AG04449 (cell line): ENCODE data around the gene CD38.

Experiments used
- CTCF ChIA-PET: fragments of 350-600 bp; formaldehyde crosslinking; extraction: SDS; loops from one replicate; lab custom pipeline; 2021; ENCODE audit warnings: antibody characterized with exemption; lab: Yijun Ruan, JAX
- POLR2A ChIA-PET: fragments of 400-600, 350-600 bp; formaldehyde crosslinking; extraction: SDS; loops from one replicate; lab custom pipeline; 2020; ENCODE audit warnings: antibody characterized with exemption, inconsistent platforms; lab: Yijun Ruan, JAX
- DNase-seq: peaks from one replicate; pipeline ENCODE4 v3.0.0-alpha.2; 2010; ENCODE audit warnings: low read depth, low spot score
- H3K4me3 ChIP-seq: 2 replicates; pipeline ENCODE4 v1.5.1; 2011; ENCODE audit warnings: low read depth, mild to moderate bottlenecking, control low read depth, low read length
- TF ChIP-seq, protein P1 (sequence below): IDR thresholded peaks from one replicate; pipeline ENCODE4 v1.5.1; 2011; ENCODE audit warnings: mild to moderate bottlenecking, moderate library complexity, low read length, control low read depth, inconsistent platforms; ENCODE audit not compliant: insufficient read depth; ENCODE audit errors: missing control alignments

CD38 gene

GRCh38 chr4:15893962-15894361, 115.8 kb downstream of the CD38 start:
- POLR2A ChIA-PET: no interaction called here
- TF ChIP-seq, protein P1, sequence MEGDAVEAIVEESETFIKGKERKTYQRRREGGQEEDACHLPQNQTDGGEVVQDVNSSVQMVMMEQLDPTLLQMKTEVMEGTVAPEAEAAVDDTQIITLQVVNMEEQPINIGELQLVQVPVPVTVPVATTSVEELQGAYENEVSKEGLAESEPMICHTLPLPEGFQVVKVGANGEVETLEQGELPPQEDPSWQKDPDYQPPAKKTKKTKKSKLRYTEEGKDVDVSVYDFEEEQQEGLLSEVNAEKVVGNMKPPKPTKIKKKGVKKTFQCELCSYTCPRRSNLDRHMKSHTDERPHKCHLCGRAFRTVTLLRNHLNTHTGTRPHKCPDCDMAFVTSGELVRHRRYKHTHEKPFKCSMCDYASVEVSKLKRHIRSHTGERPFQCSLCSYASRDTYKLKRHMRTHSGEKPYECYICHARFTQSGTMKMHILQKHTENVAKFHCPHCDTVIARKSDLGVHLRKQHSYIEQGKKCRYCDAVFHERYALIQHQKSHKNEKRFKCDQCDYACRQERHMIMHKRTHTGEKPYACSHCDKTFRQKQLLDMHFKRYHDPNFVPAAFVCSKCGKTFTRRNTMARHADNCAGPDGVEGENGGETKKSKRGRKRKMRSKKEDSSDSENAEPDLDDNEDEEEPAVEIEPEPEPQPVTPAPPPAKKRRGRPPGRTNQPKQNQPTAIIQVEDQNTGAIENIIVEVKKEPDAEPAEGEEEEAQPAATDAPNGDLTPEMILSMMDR: no peak
- peak; percentile 95 for DNase-seq
- H3K4me3 ChIP-seq: no peak overlapping the region
- CTCF ChIA-PET: interaction anchor here (1.2 to 7.4 kb wide), 3 partner anchors 12 to 108 kb away, joined by 3 to 68 read pairs (median 4); no protein-coding TSS in a partner anchor

DNA sequence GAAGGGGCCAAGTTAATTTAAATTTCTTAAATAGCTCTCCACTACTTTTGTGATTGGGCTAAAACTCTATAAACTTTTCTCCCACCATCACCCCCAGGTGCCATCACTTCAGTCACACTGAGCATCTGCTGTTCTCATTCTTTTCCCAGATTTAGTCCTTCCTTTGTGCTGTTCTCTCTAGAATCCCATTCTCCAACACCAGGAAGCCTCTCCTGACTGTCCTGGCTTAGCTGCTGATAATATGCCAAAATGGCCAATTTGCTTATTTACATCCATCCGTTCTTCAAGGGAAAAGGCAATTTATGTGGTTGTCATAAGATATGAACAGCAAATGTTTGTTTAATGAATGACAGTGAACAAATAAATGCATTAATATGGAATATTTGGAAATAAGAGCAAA, 116.3 kb downstream of the CD38 start:
- no peak for DNase-seq
- TF ChIP-seq, protein P1: no peak
- POLR2A ChIA-PET: no interaction called here
- no peak overlapping the region for H3K4me3 ChIP-seq
- CTCF ChIA-PET: interaction anchor here (1.0 to 7.4 kb wide), 4 partner anchors 12 to 107 kb away, joined by 3 to 68 read pairs (median 4); no protein-coding TSS in a partner anchor

DNA sequence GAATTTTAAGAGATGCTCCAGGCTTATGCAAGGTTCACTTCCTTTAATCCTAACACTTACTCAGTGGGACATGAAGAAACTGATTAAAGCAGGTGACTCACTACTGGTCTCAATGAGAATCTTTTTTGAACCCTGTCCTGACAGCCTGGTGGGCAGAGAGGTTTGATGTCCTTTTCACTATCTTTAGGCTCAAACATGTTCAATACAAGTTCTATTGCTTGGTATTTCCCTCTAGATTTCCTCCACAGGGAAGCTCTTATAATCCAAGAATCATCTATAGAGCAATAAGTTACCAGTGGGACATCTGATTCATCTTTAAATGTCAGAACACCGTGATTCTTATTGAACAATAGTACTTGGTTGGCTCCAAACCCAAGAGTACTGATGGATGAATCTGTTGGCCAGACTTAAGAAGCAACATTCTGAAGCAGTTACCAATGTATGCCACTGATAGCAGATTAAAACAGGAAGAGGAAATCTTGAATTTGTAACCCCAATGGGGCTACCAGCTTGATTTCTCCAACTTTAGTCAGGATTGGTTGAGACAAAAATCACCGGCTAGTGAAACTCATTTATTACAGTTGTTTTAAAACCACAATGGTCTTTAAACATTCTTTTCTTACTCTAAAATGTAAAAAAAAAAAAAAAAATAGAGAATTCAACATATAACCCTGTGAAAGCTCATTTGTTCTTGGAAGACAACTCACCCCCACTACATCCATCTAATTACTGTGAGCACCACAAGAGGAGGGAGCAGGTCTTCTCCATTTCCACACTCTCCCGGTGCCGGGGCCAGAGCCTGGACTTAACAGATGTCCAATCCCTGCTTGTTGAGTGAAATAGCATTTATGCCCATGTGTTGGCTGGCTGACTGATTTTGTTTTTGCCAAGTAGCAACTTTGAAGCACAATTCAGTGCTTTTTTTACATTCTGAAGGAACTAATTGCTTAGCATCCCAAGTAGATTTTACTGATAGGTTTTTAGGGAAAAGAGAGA, 117.1 kb downstream of the CD38 start:
- TF ChIP-seq, protein P1: no peak
- ChIA-PET CTCF (interaction anchor here (0.6 to 7.4 kb wide), 7 partner anchors 11 to 107 kb away, joined by 3 to 68 read pairs (median 4); no protein-coding TSS in a partner anchor), POLR2A (interaction anchor here (0.9 kb wide), 1 partner anchor 18 kb away, joined by 3 read pairs; no protein-coding TSS in a partner anchor)
- no peak overlapping the region for H3K4me3 ChIP-seq
- DNase-seq: no peak

DNA sequence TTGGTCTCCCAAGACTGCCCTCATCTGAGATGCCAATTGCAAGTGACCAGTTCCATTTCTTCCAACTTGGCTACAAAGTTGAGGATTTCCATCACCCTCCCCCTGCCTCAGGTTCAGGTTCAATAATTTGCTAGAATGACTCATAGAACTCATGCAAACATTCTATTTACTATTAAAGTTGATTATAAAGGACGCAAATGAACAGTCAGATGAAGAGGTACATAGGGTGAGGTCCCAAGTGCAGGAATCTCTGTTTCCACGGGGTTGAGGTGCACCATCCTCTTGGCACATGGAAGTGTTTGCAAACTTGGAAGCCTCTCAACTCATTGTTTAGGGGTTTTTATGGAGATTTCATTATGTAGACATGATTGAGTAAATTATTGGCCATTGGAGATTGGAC, 119.4 kb downstream of the CD38 start:
- no peak overlapping the region for H3K4me3 ChIP-seq
- TF ChIP-seq, protein P1: no peak
- POLR2A ChIA-PET: no interaction called here
- CTCF ChIA-PET: interaction anchor here (1.0 to 7.4 kb wide), 3 partner anchors 16 to 59 kb away, joined by 4 to 68 read pairs (median 4); no protein-coding TSS in a partner anchor
- no peak for DNase-seq

GRCh38 chr4:15898902-15899301, 120.8 kb downstream of the CD38 start:
- ChIA-PET CTCF (interaction anchor here (0.9 to 7.4 kb wide), 3 partner anchors 17 to 94 kb away, joined by 3 to 68 read pairs (median 4); no protein-coding TSS in a partner anchor), POLR2A (no interaction called here)
- TF ChIP-seq, protein P1: no peak
- no peak overlapping the region for H3K4me3 ChIP-seq
- DNase-seq: no peak

DNA sequence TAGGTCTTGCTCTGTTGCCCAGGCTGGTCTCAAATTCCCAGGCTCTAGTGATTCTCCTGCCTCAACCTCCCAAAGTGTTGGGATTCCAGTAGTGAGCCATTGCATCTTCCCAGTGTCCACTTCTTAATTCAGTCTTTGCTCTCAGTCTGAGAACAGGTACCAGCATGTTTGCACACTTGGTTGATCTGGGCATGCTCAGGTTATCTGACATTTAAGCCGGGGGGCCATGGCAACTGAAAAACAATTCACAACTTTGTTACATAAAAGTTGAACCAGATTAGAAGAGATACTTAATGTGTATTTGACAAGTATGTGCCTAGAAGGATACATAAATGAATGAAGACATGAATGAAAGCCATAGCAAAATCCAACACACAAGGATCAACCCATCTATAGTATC, 121.4 kb downstream of the CD38 start:
- ChIA-PET CTCF (interaction anchor here (1.0 to 1.6 kb wide), 2 partner anchors 20 to 56 kb away, joined by 3 to 4 read pairs; no protein-coding TSS in a partner anchor), POLR2A (no interaction called here)
- no peak for DNase-seq
- TF ChIP-seq, protein P1: no peak
- H3K4me3 ChIP-seq: no peak overlapping the region
